Measurements from ENCODE around the gene DDX4. TPM values are rescaled to one million over a fixed set of nuclear protein-coding genes. Genes with fewer than 3 reads are reported as not detected.
"Not testable (repeated sequence)": the region's sequence is repeated elsewhere in the genome, so short reads cannot be mapped to it uniquely, and the experiment has no call there.

Gene DDX4
- total RNA-seq, 1 experiment from 2014 or later, result not detected

DNA sequence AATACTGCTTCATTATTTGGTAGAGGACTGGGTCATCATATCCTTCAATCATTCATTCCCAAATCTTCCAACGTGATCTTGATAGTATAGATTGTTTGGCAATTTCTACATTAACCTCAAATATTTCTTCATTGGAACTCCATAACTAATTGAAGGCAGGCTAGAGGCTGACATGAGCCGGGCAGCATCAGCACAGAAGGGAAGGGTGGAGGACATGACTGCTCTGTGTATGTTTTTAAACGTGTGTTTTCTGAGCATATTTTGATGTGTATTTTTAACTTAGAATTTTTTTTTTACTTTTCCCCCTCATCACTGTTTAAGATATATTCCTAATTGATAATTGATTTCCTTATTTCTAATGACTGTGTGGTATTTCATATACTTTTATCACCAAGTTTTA, 12.6 kb downstream of the DDX4 start:
- Histone ChIP-seq H3K27ac (no peak overlapping the region), H3K4me3 (no peak overlapping the region), H3K27me3 (no peaks in the 10 kb centered on the region), H3K9me3 (replicated peaks) (no peaks in the 10 kb centered on the region), H3K36me3 (no peaks in the 10 kb centered on the region), H3K4me1 (no peaks in the 10 kb centered on the region)
- no peak for DNase-seq

DNA sequence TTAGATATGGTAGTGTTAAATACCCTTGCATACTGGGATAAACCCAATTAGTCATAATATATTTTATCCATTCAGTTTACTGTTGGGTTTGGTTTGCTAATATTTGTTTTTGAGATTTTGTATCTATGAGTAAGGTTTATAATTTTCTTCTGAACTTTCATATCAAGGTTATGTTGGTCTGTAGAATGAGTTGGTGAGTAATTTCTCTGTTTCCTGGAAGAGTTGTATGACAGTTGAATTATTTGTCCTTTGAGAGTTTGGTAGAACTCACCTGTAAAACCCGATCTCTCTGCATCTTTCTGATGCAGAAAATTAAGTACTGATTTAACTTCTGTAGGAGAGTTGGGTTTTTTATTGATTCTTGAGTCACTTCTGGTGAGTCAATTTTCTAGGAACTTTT, 20.4 kb downstream of the DDX4 start:
- Histone ChIP-seq H3K9me3 (replicated peaks) (no peaks in the 10 kb centered on the region), H3K36me3 (no peaks in the 10 kb centered on the region), H3K27me3 (no peaks in the 10 kb centered on the region), H3K27ac (no peak overlapping the region), H3K4me1 (no peaks in the 10 kb centered on the region), H3K4me3 (no peak overlapping the region)
- no peak for DNase-seq

DNA sequence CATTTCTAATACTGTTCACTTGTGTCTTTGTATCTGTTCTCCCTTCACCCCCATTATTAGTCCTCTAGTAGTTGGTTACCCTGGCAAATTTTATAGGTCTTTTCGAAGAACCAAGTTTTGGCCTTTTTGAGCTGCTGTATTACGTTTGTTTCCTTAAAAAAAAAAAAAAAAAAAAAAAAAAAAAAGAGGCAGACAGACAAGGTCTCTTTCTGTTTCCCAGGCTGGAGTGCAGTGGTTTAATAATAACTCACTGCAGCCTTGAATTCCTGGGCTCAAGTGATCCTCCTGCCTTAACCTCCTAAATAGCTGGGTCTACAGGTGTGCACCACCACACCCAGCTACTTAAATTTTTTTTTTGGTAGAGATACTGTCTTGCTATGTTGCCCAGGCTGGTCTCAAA, 20.9 kb downstream of the DDX4 start:
- no peak for DNase-seq
- no peaks in the 10 kb centered on the region for H3K27me3 ChIP-seq
- no peak overlapping the region for H3K4me3 ChIP-seq
- no peaks in the 10 kb centered on the region for H3K9me3 ChIP-seq (replicated peaks)
- no peaks in the 10 kb centered on the region for H3K4me1 ChIP-seq
- no peaks in the 10 kb centered on the region for H3K36me3 ChIP-seq
- H3K27ac ChIP-seq, result no peak overlapping the region

DNA sequence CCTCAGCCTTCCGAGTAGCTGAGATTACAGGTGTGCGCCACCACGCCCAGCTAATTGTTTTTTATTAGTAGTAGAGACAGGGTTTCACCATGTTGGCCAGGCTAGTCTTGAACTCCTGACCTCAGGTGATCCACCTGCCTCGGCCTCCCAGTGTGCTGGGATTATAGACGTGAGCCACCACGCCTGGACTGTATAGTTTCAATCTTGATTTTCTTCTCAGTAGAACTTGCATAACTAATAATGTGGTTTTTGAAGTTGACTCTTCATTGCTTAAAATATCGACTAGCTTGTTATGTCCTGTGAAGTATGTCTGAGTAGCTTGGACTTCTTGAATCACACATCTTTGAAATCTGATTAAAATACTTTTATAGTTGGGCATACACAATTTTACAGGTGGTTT, 23.9 kb downstream of the DDX4 start:
- H3K27ac ChIP-seq; H3K4me1 ChIP-seq; H3K27me3 ChIP-seq; H3K36me3 ChIP-seq; DNase-seq; H3K9me3 ChIP-seq (replicated peaks); H3K4me3 ChIP-seq: not testable (repeated sequence)

DNA sequence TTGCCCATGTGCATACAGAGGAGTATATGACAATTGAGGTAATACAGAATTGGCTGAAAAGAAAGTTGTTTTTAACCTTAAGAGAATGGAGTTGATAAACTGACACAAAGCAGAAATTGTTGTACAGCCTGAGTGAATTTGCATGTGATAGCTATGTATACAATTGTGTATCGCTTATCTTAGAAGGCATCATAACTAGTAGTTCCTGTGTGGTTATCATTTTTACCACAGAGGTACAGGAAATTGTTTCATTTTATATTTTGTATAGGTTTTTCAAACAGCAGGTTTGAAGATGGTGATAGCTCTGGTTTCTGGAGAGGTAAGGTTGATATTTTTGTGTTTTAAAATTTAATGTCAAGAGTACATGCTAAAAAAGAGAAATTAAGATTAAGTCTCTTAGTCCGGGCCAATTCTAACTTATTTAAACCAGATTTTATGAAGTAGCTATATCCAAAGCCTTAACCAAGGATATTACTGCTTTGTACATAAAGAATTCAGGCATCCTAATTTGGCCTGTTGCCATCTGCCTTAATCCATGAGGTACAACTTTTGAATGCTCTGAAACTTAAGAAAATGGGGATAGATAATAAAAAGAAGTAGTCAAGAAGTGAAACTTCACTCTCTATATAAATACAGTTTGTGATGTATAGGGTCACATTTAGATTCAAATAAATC, 26.0 kb downstream of the DDX4 start:
- Histone ChIP-seq H3K9me3 (replicated peaks) (no peaks in the 10 kb centered on the region), H3K4me1 (no peaks in the 10 kb centered on the region)
- DNase-seq, result no peak

DNA sequence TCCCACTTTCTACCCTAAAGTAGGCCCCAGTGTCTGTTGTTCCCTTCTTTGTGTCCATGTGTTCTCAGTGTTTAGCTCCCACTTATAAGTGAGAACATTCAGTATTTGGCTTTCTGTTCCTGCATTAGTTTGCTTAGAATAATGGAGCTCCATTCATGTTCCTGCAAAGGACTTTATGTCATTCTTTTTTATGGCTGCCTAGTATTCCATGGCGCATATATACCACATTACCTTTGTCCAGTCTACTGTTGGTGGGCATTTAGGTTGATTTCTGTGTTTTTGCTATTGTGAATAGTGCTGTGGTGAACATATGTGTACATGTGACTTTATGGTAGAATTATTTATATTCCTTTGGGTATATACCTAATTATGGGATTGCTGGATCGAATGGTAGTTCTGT, 30.4 kb downstream of the DDX4 start:
- Histone ChIP-seq H3K27ac (no peak overlapping the region), H3K4me1 (no peaks in the 10 kb centered on the region), H3K27me3 (no peaks in the 10 kb centered on the region), H3K4me3 (no peak overlapping the region), H3K36me3 (no peaks in the 10 kb centered on the region), H3K9me3 (replicated peaks) (no peaks in the 10 kb centered on the region)
- no peak for DNase-seq

More for the DNA sequence above, 26.0 kb downstream of the DDX4 start:
- Histone ChIP-seq H3K36me3 (no peaks in the 10 kb centered on the region), H3K27ac (no peak overlapping the region), H3K27me3 (no peaks in the 10 kb centered on the region), H3K4me3 (no peak overlapping the region)

DNA sequence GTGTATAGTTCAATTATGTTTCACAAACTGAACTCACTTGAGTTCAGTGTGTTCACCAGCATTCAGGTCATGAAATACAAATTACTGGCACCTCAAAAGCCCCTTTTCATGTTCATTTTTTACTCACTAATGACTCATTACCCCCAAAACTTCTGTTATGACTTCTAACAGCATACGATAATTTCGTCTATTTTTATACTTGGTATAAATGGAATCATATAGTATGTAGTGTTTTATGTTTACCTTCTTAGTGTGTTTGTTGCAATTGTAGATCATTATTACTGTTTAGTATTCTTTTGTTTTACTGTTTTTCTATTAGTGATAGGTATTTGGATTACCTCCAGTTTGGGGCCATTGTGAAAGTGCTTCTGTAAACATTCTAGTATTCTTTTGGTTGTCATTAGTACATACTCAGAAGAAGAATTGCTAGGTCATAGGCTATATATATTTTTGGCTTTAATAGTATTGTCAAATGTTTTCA, 33.4 kb downstream of the DDX4 start:
- no peak overlapping the region for H3K4me3 ChIP-seq
- no peaks in the 10 kb centered on the region for H3K4me1 ChIP-seq
- no peaks in the 10 kb centered on the region for H3K36me3 ChIP-seq
- no peaks in the 10 kb centered on the region for H3K9me3 ChIP-seq (replicated peaks)
- no peak overlapping the region for H3K27ac ChIP-seq
- DNase-seq, result no peak
- H3K27me3 ChIP-seq, result no peaks in the 10 kb centered on the region

DNA sequence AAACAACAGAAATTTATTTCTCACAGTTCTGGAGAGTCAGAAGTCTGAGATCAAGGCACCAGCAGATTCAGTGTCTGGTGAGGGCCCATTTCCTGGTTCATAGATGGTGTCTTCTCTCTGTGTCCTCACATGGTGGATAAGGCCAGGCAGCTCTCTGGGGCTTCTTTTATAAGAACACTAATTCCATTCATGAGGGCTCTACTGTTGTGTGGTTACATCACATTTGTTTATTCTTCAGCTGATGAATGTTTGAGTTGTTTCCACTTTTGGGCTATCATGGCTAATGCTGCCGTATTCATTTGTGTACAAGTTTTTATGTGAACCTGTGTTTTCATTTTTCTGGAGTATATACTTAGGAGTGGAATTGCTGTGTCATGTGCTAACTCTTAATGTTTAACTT, 35.2 kb downstream of the DDX4 start:
- DNase-seq, result peak in 1 of 2 experiments; percentile 9
- Histone ChIP-seq H3K4me1 (no peaks in the 10 kb centered on the region), H3K4me3 (no peak overlapping the region), H3K27ac (no peak overlapping the region), H3K27me3 (no peaks in the 10 kb centered on the region), H3K36me3 (no peaks in the 10 kb centered on the region), H3K9me3 (replicated peaks) (no peaks in the 10 kb centered on the region)

DNA sequence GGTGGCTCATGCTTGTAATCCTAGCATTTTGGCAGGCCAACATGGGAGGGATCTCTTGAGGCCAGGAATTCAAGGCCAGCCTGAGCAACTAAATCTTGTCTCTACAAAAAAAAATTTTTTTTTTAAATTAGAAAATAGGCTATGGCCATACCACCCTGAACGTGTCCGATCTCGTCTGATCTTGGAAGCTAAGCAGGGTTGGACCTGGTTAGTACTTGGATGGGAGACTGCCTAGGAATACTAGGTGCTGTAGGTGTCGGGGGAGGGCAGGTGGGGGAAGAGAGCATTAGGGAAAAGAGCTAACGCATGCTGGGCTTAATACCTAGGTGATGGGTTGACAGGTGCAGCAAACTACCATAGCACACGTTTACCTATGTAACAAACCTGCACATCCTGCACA, 39.5 kb downstream of the DDX4 start:
- Histone ChIP-seq H3K36me3 (no peaks in the 10 kb centered on the region), H3K27me3 (0 out of 2 replicates have a peak, but pooled peaks cover 6% of the 10 kb centered on the region), H3K27ac (no peak overlapping the region), H3K4me1 (no peaks in the 10 kb centered on the region), H3K4me3 (no peak overlapping the region), H3K9me3 (replicated peaks) (no peaks in the 10 kb centered on the region)
- no peak for DNase-seq

DNA sequence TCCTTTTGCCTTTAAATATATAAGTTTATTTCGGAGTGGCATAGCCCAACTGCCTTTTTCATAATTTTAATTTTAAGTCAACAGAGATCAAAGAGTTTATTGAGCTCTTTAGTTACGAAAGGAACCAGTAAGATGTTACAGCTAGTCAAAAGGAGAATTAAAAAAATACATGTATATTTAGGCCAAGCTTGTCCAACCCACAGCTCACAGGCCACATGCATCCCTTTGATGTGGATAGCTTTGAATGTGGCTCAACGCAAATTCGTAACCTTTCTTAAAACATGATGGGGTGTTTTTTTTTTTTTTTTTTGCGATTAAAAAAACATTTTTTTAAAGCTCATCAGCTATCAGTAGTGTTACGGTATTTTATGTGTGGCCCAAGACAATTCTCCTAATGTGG, 63.1 kb downstream of the DDX4 start:
- Histone ChIP-seq H3K9me3 (replicated peaks) (no peaks in the 10 kb centered on the region), H3K27ac (no peak overlapping the region), H3K4me3 (no peak overlapping the region), H3K36me3 (no peaks in the 10 kb centered on the region), H3K27me3 (no peaks in the 10 kb centered on the region), H3K4me1 (no peaks in the 10 kb centered on the region)
- DNase-seq, result no peak

DNA sequence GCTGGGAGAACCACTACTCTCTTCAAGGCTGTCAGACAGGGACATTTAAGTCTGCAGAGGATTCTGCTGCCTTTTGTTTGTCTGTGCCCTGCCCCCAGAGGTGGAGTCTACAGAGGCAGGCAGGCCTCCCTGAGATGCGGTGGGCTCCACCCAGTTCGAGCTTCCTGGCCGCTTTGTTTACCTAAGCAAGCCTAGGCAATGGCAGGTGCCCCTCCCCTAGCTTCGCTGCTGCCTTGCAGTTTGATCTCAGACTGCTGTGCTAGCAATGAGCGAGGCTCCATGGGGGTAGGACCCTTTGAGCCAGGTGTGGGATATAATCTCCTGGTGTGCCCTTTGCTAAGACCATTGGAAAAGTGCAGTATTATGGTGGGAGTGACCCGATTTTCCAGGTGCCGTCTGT, 71.0 kb downstream of the DDX4 start:
- not testable (repeated sequence) for H3K27me3 ChIP-seq; H3K4me1 ChIP-seq; H3K4me3 ChIP-seq; H3K27ac ChIP-seq; DNase-seq; H3K36me3 ChIP-seq; H3K9me3 ChIP-seq (replicated peaks)

DNA sequence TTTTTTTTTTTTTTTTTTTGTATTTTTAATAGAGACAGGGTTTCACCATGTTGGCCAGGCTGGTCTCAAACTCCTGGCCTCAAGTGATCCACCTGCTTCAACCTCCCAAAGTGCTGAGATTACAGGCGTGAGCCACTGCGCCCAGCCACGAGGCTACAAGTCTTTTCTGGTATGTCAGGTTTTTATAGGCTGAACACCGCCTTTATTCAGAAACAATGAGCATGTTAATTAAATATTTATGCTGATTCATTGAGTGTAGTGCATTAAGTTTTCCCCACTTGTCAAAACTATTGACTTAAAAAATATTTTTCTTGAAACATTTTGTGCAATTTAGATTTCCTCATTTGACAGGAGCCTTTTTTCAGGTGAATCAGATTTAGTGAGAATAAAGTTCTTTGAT, 78.1 kb downstream of the DDX4 start:
- not testable (repeated sequence) for H3K36me3 ChIP-seq; DNase-seq; H3K9me3 ChIP-seq (replicated peaks); H3K27ac ChIP-seq; H3K4me3 ChIP-seq; H3K27me3 ChIP-seq; H3K4me1 ChIP-seq

DNA sequence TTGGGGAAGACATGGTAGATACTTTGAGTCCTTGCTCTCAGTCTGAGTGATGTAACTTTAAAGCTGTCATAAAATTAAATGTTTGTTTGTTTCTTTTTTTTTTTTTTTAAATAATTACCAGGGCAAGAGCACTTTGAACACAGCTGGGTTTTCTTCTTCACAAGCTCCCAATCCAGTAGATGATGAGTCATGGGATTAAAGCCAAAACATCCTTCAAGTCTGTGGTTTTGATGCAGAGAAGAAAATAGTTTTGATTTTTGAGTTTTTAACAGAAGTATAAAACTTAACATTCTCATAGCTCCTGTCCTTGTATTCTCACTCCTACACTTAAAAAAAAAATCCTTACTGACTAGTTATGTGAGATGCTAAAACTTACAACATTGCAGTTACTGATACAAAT, 78.5 kb downstream of the DDX4 start:
- Histone ChIP-seq H3K4me1 (no peaks in the 10 kb centered on the region), H3K27ac (no peak overlapping the region), H3K9me3 (replicated peaks) (no peaks in the 10 kb centered on the region), H3K36me3 (no peaks in the 10 kb centered on the region), H3K27me3 (0 out of 2 replicates have a peak, but pooled peaks cover 4% of the 10 kb centered on the region), H3K4me3 (no peak overlapping the region)
- peak in 1 of 2 experiments; percentile 7 for DNase-seq

DNA sequence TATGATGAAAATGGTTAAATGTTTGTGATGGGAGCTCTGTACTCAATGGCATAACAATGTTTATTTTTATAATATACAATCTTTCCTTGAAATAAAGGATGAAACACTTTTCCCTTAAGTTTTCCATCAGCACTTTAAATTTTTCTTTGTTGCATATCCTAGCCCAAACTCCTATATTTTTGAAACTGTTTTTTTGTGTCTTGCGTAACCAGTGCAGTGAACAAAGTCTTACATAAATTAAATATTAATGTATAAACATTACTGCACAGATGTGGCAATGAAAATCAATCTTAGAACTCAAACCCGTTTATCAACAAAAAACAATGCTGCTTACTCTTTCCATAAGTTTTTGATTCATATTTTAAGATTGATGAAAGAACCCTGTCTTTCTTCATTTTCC, 79.2 kb downstream of the DDX4 start:
- no peaks in the 10 kb centered on the region for H3K9me3 ChIP-seq (replicated peaks)
- H3K27ac ChIP-seq, result no peak overlapping the region
- H3K4me1 ChIP-seq, result no peaks in the 10 kb centered on the region
- DNase-seq, result no peak
- H3K4me3 ChIP-seq, result no peak overlapping the region
- no peaks in the 10 kb centered on the region for H3K36me3 ChIP-seq
- no peaks in the 10 kb centered on the region for H3K27me3 ChIP-seq

DNA sequence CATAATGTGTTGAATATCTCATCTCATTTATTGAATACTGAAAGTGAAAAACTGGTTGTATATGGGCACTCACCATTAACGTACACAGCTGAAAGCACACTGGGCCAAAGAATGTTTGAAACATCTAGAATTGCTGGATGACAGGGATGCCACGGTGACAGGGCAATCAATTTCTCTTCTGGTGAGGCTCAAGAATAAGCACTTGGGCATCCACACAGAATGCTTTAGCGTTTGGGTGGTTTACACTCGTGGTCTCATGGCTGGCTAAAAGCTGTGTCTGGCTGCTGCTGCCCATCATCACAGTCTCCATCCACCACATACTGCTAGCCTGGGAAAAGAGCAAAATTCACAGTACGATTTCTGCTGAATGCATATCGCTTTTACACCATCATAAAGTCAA, 82.6 kb downstream of the DDX4 start:
- Histone ChIP-seq H3K9me3 (replicated peaks) (no peaks in the 10 kb centered on the region), H3K27ac (no peak overlapping the region), H3K4me3 (no peak overlapping the region), H3K36me3 (no peaks in the 10 kb centered on the region), H3K4me1 (no peaks in the 10 kb centered on the region), H3K27me3 (no peaks in the 10 kb centered on the region)
- no peak for DNase-seq

DNA sequence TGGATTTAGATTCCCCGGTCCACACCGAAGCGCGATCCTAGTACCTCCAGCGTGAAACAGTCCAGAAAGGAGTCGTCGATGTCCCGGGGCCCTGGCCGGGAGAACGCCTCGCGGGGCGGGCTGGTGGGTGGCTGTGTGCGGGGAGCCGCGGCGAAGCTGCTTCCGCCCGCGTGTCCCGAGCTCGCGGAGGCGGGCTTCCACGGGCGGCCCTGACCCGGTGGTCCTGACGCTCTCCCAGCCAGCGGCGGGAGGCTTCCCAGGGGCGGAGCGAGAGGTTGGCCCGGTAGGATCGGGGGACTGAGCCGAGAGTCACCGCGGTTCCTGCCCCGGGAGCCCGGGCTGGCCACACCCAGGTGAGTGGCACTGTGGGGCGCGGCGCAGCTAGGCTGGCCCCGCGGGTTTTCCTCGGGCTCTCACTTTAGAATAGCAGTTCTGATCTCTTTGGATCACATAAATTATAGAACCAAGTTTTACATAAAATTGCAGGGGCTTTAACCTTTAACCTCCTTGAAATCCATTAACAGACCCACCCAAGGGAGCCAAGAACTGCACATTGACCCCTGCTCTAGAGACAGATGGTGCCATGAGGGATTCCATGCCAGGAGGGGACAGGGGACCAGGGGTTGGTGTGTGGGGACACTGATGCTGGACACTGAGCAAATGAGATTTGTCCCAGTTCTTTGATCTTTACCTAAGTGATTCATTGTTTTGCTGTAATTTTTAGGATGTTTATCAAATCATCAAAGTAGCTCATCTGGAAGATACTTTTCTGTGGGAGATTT, 84.1 kb downstream of the DDX4 start:
- Histone ChIP-seq H3K4me3 (no peak overlapping the region), H3K27ac (no peak overlapping the region), H3K36me3 (no peaks in the 10 kb centered on the region), H3K27me3 (no peaks in the 10 kb centered on the region), H3K9me3 (replicated peaks) (no peaks in the 10 kb centered on the region), H3K4me1 (no peaks in the 10 kb centered on the region)
- DNase-seq, result no peak

Data from SJCRH30 (cell line).